Keratinocyte (primary cell): ENCODE measurements around the gene DESI1. TPM values are rescaled to one million over a fixed set of nuclear protein-coding genes. Genes with fewer than 3 reads are reported as not detected.

Experiments used
- DNase-seq: peaks from one replicate; pipeline ENCODE4 v3.0.0-alpha.2; 2011; ENCODE audit warnings: low read depth, missing footprints, low spot score
- FAIRE-seq: peaks from 2 replicates; lab custom pipeline; 2011; peaks lifted over from hg19 to GRCh38; lab: Jason Lieb, UNC
- H2AFZ ChIP-seq: 2 replicates; pipeline ENCODE4 v1.6.0; 2012; ENCODE audit warnings: low read length, control low read depth, inconsistent platforms; ENCODE audit not compliant: control insufficient read depth
- H3K27ac ChIP-seq: 2 replicates; pipeline ENCODE4 v1.5.1; 2011; ENCODE audit warnings: low read length; ENCODE audit not compliant: control insufficient read depth, insufficient read depth
- H3K27me3 ChIP-seq: 3 replicates; pipeline ENCODE4 v1.6.0; 2011; ENCODE audit warnings: low read length; ENCODE audit not compliant: control insufficient read depth, insufficient read depth; ENCODE audit errors: extremely low read depth
- H3K36me3 ChIP-seq, 2 experiments: 2 replicates in 1 of 2; 3 replicates in 1 of 2; pipeline ENCODE4 v1.5.1; 2011; ENCODE audit warnings: low read length in 2 of 2, mild to moderate bottlenecking in 1 of 2; ENCODE audit not compliant: control insufficient read depth in 2 of 2, insufficient read depth in 2 of 2; ENCODE audit errors: extremely low read depth in 1 of 2
- H3K4me1 ChIP-seq: 3 replicates; pipeline ENCODE4 v1.5.1; 2011; ENCODE audit warnings: low read length; ENCODE audit not compliant: control insufficient read depth, insufficient read depth; ENCODE audit errors: extremely low read depth
- H3K4me2 ChIP-seq: 3 replicates; pipeline ENCODE4 v1.6.0; 2011; ENCODE audit warnings: low read depth, low read length; ENCODE audit not compliant: control insufficient read depth, insufficient read depth; ENCODE audit errors: extremely low read depth
- H3K4me3 ChIP-seq, 3 experiments: fragments of 200-600 bp in 1 of 3; sonication (generic) in 1 of 3; 2 replicates in 2 of 3; 3 replicates in 1 of 3; pipeline ENCODE4 v1.5.1; 2011 to 2016; ENCODE audit warnings: low read length in 3 of 3, mild to moderate bottlenecking in 3 of 3, control low read depth in 2 of 3, inconsistent platforms in 1 of 3, low read depth in 1 of 3, mixed read lengths in 1 of 3, mixed run types in 1 of 3, moderate library complexity in 1 of 3; ENCODE audit not compliant: control insufficient read depth in 2 of 3, insufficient read depth in 2 of 3; ENCODE audit errors: extremely low read depth in 1 of 3
- H3K79me2 ChIP-seq: 2 replicates; pipeline ENCODE4 v1.6.0; 2012; ENCODE audit warnings: low read length; ENCODE audit not compliant: control insufficient read depth, insufficient read depth
- H3K9ac ChIP-seq: 3 replicates; pipeline ENCODE4 v1.6.0; 2011; ENCODE audit warnings: low read length; ENCODE audit not compliant: control insufficient read depth, insufficient read depth; ENCODE audit errors: extremely low read depth
- H3K9me1 ChIP-seq: 3 replicates; pipeline ENCODE4 v1.6.0; 2011; ENCODE audit warnings: low read length; ENCODE audit not compliant: control insufficient read depth, insufficient read depth; ENCODE audit errors: extremely low read depth
- H3K9me3 ChIP-seq: 2 replicates; pipeline ENCODE4 v1.5.1; 2012; ENCODE audit warnings: low read depth, low read length; ENCODE audit not compliant: control insufficient read depth
- H4K20me1 ChIP-seq: 3 replicates; pipeline ENCODE4 v1.6.0; 2011; ENCODE audit warnings: low read length; ENCODE audit not compliant: control insufficient read depth, insufficient read depth; ENCODE audit errors: extremely low read depth
- EZH2 ChIP-seq: IDR thresholded peaks from one replicate; pipeline ENCODE4 v1.6.1; 2012; ENCODE audit warnings: inconsistent platforms, mild to moderate bottlenecking, low read length, moderate library complexity
- dilution Hi-C: fragments of 300-500 bp; cut with MboI; formaldehyde crosslinking; loops from one replicate; pipeline ENCODE4 v1.7.0; 2020; ENCODE audit warnings: low sequenced_read_pairs; ENCODE audit not compliant: extremely low pct_ligation_motif_present
- polyA plus RNA-seq, 5 experiments: library from polyadenylated mRNA; depleted of rRNA in 3 of 5; stranded (reverse) in 3 of 5; stranded (forward) in 1 of 5; unstranded in 1 of 5; fragments of >200 nt; gene quantifications; 1 replicate in 1 of 5; 2 replicates in 3 of 5; 3 replicates in 1 of 5; pipeline versions ENCODE4 v1.2.1 to v1.2.3, GENCODE V29; 2011 to 2012; ENCODE audit warnings: missing spikeins in 2 of 5, low read depth in 1 of 5, low replicate concordance in 1 of 5
- TF ChIP-seq, protein P1 (sequence below), 3 experiments: IDR thresholded peaks in 1 of 3; conservative IDR thresholded peaks in 1 of 3; optimal IDR thresholded peaks in 1 of 3; 2 replicates in 2 of 3; 3 replicates in 1 of 3; pipeline versions ENCODE3 to v1.5.1; 2011; ENCODE audit warnings: low read length in 3 of 3, mild to moderate bottlenecking in 3 of 3, moderate library complexity in 2 of 3, control low read depth in 1 of 3, inconsistent platforms in 1 of 3; ENCODE audit not compliant: insufficient read depth in 2 of 3; ENCODE audit errors: extremely low read depth in 1 of 3

Gene DESI1
- polyA plus RNA-seq, 1 donor (not counting 4 experiments of a cell fraction or from before 2014, with no cell fraction given), result 32.8 TPM

GRCh38 chr22:41642331-41643110 is 21.7 kb upstream of the DESI1 start:
- Histone ChIP-seq H3K9ac (no peak overlapping the region), H3K4me2 (peak overlapping the region; percentile 0), H2AFZ (no peak overlapping the region), H3K9me3 (no peaks in the 10 kb centered on the region), H3K36me3 (peaks cover 29 to 42% of the 10 kb centered on the region in 2 experiments), H3K4me1 (no peaks in the 10 kb centered on the region), H3K27ac (peak overlapping the region; percentile 1), H3K27me3 (no peaks in the 10 kb centered on the region), H3K4me3 (no peak overlapping the region), H3K79me2 (peaks cover 40% of the 10 kb centered on the region), H4K20me1 (no peaks in the 10 kb centered on the region), H3K9me1 (no peaks in the 10 kb centered on the region)
- FAIRE-seq (peak; percentile 61), DNase-seq (no peak)
- dilution Hi-C loops, result no loop called here
- TF ChIP-seq, protein P1, sequence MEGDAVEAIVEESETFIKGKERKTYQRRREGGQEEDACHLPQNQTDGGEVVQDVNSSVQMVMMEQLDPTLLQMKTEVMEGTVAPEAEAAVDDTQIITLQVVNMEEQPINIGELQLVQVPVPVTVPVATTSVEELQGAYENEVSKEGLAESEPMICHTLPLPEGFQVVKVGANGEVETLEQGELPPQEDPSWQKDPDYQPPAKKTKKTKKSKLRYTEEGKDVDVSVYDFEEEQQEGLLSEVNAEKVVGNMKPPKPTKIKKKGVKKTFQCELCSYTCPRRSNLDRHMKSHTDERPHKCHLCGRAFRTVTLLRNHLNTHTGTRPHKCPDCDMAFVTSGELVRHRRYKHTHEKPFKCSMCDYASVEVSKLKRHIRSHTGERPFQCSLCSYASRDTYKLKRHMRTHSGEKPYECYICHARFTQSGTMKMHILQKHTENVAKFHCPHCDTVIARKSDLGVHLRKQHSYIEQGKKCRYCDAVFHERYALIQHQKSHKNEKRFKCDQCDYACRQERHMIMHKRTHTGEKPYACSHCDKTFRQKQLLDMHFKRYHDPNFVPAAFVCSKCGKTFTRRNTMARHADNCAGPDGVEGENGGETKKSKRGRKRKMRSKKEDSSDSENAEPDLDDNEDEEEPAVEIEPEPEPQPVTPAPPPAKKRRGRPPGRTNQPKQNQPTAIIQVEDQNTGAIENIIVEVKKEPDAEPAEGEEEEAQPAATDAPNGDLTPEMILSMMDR (optimal IDR thresholded peaks at IDR 0.05 in 1 of 3, IDR thresholded peaks at IDR 0.05 in 1 of 3, conservative IDR thresholded peaks at IDR 0.05 in 1 of 3; ENCODE audit: extremely low read depth in 1 of 3, insufficient read depth in 2 of 3, low read length in 3 of 3), result no peak
- TF ChIP-seq EZH2, result no peak

DNA sequence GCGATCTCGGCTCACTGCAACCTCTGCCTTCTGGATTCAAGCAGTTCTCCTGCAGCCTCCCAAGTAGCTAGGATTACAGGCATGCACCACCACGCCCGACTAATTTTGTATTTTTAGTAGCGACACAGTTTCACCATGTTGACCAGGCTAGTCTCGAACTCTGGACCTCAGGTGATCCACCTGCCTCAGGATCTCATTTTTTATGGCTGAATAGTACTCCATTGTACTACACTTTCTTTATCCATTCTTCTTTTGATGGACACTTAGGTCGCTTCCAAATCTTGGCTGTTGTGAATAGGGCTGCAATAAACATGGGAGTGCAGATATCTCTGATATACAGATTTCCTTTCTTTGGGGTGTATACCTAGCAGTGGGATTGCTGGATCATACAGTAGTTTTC is 21.0 kb upstream of the DESI1 start:
- Histone ChIP-seq H3K79me2 (peaks cover 38% of the 10 kb centered on the region), H3K9ac (no peak overlapping the region), H3K9me1 (no peaks in the 10 kb centered on the region), H3K4me3 (no peak overlapping the region), H3K27ac (no peak overlapping the region), H3K4me2 (no peak overlapping the region), H4K20me1 (no peaks in the 10 kb centered on the region), H3K9me3 (no peaks in the 10 kb centered on the region), H3K36me3 (peaks cover 28 to 47% of the 10 kb centered on the region in 2 experiments), H3K4me1 (no peaks in the 10 kb centered on the region), H2AFZ (no peak overlapping the region), H3K27me3 (no peaks in the 10 kb centered on the region)
- TF ChIP-seq EZH2, result no peak
- TF ChIP-seq, protein P1 (optimal IDR thresholded peaks at IDR 0.05 in 1 of 3, IDR thresholded peaks at IDR 0.05 in 1 of 3, conservative IDR thresholded peaks at IDR 0.05 in 1 of 3; ENCODE audit: extremely low read depth in 1 of 3, insufficient read depth in 2 of 3, low read length in 3 of 3), result no peak
- dilution Hi-C loops, result no loop called here
- no peak for DNase-seq
- no peak for FAIRE-seq
